A549 treated with CpdA at 1 μM for 4 hours (cell line): ENCODE measurements around the gene TUBGCP3. TPM values are rescaled to one million over a fixed set of nuclear protein-coding genes. Genes with fewer than 3 reads are reported as not detected.

ENCODE experiments used
- total RNA-seq: library from RNA; stranded (reverse); fragments of 200-300 nt; extraction: Qiagen RNA extraction; gene quantifications from 5 replicates; pipeline ENCODE4 v1.2.3, GENCODE V29; 2022; ENCODE audit warnings: low read depth

Gene TUBGCP3, protein sequence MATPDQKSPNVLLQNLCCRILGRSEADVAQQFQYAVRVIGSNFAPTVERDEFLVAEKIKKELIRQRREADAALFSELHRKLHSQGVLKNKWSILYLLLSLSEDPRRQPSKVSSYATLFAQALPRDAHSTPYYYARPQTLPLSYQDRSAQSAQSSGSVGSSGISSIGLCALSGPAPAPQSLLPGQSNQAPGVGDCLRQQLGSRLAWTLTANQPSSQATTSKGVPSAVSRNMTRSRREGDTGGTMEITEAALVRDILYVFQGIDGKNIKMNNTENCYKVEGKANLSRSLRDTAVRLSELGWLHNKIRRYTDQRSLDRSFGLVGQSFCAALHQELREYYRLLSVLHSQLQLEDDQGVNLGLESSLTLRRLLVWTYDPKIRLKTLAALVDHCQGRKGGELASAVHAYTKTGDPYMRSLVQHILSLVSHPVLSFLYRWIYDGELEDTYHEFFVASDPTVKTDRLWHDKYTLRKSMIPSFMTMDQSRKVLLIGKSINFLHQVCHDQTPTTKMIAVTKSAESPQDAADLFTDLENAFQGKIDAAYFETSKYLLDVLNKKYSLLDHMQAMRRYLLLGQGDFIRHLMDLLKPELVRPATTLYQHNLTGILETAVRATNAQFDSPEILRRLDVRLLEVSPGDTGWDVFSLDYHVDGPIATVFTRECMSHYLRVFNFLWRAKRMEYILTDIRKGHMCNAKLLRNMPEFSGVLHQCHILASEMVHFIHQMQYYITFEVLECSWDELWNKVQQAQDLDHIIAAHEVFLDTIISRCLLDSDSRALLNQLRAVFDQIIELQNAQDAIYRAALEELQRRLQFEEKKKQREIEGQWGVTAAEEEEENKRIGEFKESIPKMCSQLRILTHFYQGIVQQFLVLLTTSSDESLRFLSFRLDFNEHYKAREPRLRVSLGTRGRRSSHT
- total RNA-seq: 15.5 to 18.7 TPM (median 16.9 TPM) in 5 replicates

DNA sequence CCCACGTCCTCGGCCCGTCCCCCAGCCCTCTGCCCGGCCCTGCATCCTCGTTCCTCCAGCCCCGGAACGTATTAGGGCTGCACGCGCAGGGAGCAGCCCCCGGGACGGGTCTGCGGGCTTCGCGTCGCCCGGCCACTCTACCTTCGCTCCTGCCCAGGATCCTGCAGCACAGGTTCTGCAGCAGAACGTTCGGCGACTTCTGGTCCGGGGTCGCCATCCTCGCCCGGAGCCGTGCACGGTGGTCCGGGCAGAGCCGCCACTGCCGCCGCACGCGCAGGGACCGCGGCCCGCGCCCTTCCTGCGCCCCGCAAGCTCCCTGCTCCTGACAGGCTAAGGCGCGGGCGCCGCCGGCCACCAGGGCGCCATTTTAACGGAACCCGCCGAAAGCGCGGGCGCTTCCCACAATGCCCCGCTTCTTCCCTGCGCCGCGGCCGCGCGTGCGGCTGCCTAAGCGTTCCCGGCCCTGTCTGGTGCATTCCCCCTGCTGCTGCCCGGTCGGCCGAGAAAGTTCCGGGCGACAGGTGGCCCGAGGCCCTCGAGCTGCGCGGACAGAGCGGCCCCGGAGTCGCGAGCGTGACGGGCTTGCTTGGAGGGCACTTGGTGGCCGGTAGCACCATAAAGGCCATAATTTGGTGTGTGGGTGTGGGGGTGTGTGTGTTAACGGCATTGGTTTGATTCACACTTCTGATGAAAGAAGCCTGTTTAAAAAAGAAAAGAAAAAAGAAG, at the start of gene TUBGCP3:
Gene TUBGCP3 (minus strand): TSS at position 390 of the 726 bp plus-strand sequence. CDS start 173 bp downstream, at position 217.

Other genes with a start within 250 kb of the TUBGCP3 start
- not detected in 5 replicates for gene SPACA7, start 211.8 kb downstream of the TUBGCP3 start, total RNA-seq
- gene ATP11A, start 101.9 kb upstream of the TUBGCP3 start, total RNA-seq: 7.3 to 10.7 TPM (median 8.8 TPM) in 5 replicates